ENCODE results near the gene ACSL6.

ACSL6 gene

GRCh38 chr5:132044207-132044606 lies 32.7 kb upstream of the ACSL6 start:
- no peak for DNase-seq

- DNase-seq = no peak
These were observed 25.9 kb upstream of the ACSL6 start for GRCh38 chr5:132037353-132037752.

GRCh38 chr5:132033122-132033521 lies 21.7 kb upstream of the ACSL6 start:
- DNase-seq = no peak

GRCh38 chr5:132032196-132032595 lies 20.7 kb upstream of the ACSL6 start:
- no peak for DNase-seq

- DNase-seq = no peak
These were observed 19.2 kb upstream of the ACSL6 start for GRCh38 chr5:132030610-132031009.

GRCh38 chr5:132029609-132030330 lies 18.3 kb upstream of the ACSL6 start:
- DNase-seq = no peak

- DNase-seq = no peak
These were observed 15.6 kb upstream of the ACSL6 start for GRCh38 chr5:132027027-132027426.

- no peak for DNase-seq
These were observed 15.1 kb upstream of the ACSL6 start for GRCh38 chr5:132026516-132027008.

- no peak for DNase-seq
These were observed 14.0 kb upstream of the ACSL6 start for GRCh38 chr5:132025403-132025971.

- DNase-seq = no peak
These were observed 13.4 kb upstream of the ACSL6 start for GRCh38 chr5:132024789-132025402.

- DNase-seq = no peak
These were observed 12.6 kb upstream of the ACSL6 start for GRCh38 chr5:132024117-132024435.

GRCh38 chr5:132023258-132024116 lies 12.0 kb upstream of the ACSL6 start:
- DNase-seq = no peak

GRCh38 chr5:132022737-132023136 lies 11.3 kb upstream of the ACSL6 start:
- no peak for DNase-seq

- no peak for DNase-seq
These were observed 10.2 kb upstream of the ACSL6 start for GRCh38 chr5:132021654-132022053.

- no peak for DNase-seq
These were observed 9.3 kb upstream of the ACSL6 start for GRCh38 chr5:132020568-132021339.

- DNase-seq = no peak
These were observed 8.5 kb upstream of the ACSL6 start for GRCh38 chr5:132019857-132020555.

- no peak for DNase-seq
These were observed 7.9 kb upstream of the ACSL6 start for GRCh38 chr5:132019337-132019736.

GRCh38 chr5:132017738-132018625 lies 6.5 kb upstream of the ACSL6 start:
- DNase-seq = no peak

GRCh38 chr5:132017316-132017715 lies 5.9 kb upstream of the ACSL6 start:
- DNase-seq = no peak

- no peak for DNase-seq
These were observed 5.3 kb upstream of the ACSL6 start for GRCh38 chr5:132016721-132017250.

GRCh38 chr5:132013711-132014110 lies 2.3 kb upstream of the ACSL6 start:
- DNase-seq = no peak
